ENCODE measurements around the gene SLAMF8. TPM values are rescaled to one million over a fixed set of nuclear protein-coding genes. Genes with fewer than 3 reads are reported as not detected.

The SLAMF8 gene
- total RNA-seq, 1 experiment from 2014 or later: not detected

DNA sequence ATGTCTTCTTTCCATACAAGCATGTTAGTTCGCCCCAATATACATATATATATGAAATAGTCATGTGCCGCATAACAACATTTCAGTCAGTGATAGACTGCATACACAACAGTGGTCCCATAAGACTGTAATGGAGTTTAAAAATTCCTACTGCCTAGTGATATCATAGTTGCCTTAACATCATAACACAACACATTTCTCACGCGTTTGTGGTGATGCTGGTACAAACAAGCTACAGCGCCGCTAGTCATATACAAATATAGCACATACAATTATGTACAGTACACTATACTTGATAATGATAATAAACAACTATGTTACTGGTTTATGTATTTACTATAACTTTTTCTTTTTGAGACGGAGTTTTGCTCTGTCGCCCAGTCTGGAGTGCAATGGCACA, 10.7 kb upstream of the SLAMF8 start:
- in situ Hi-C loops (cut with HindIII; ENCODE audit: low sequenced_read_pairs): no loop called here

GRCh38 chr1:159817276-159818041, 9.2 kb upstream of the SLAMF8 start:
- no peak for DNase-seq (ENCODE audit: low spot score)
- in situ Hi-C loops (cut with HindIII; ENCODE audit: low sequenced_read_pairs): no loop called here

More for the DNA sequence above, 10.7 kb upstream of the SLAMF8 start:
- DNase-seq (ENCODE audit: low spot score): no peak

GRCh38 chr1:159821171-159821867, 5.4 kb upstream of the SLAMF8 start:
- in situ Hi-C loops (cut with HindIII; ENCODE audit: low sequenced_read_pairs): no loop called here
- DNase-seq (ENCODE audit: low spot score): peak; percentile 78

GRCh38 chr1:159823406-159823805, 3.3 kb upstream of the SLAMF8 start:
- in situ Hi-C loops (cut with HindIII; ENCODE audit: low sequenced_read_pairs): no loop called here
- DNase-seq (ENCODE audit: low spot score): no peak

DNA sequence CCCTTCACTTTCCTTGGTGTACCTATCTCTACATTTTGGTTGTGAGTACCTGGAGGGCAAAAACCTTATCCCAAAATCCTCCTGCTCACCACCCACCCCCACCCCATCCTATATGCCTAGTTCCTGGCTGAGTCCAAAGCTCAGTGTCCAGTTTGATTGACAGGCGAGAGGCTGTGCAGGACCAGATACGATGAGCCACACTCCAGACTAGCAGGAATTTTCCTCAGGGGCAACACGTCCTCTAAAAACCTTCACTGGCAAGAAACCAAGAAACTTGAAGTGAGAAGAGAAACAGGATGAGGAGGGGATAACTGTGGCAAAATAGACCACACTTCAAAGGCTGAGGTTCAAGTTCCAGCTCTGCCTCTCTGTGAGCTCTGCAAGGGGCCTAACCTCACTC, 1.1 kb upstream of the SLAMF8 start:
- DNase-seq (ENCODE audit: low spot score): no peak
- in situ Hi-C loops (cut with HindIII; ENCODE audit: low sequenced_read_pairs): no loop called here

GRCh38 chr1:159827102-159827490, 423 bp downstream of the SLAMF8 start:
- in situ Hi-C loops (cut with HindIII; ENCODE audit: low sequenced_read_pairs): no loop called here
- no peak for DNase-seq (ENCODE audit: low spot score)

DNA sequence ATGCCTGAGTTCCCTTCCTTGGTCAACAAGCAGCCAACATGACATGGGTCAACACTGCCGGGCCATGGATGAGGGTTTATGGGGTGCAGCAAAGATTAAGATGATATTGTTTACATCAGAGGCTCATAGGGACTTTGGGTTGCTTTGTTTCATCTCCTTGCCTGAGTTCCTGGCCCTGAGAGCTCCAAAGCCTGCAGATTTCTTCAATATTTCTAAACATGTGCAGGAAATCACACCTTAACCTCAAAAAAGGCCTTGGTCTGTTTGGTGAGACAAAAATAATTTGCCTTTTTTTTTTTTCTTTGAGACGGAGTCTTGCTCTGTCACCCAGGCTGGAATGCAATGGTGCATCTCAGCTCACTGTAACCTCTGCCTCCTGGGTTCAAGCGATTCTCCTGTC, 876 bp downstream of the SLAMF8 start:
- in situ Hi-C loops (cut with HindIII; ENCODE audit: low sequenced_read_pairs): no loop called here
- no peak for DNase-seq (ENCODE audit: low spot score)

- in situ Hi-C loops (cut with HindIII; ENCODE audit: low sequenced_read_pairs): no loop called here
- DNase-seq (ENCODE audit: low spot score): no peak
Observed at GRCh38 chr1:159828176-159828575, 1.5 kb downstream of the SLAMF8 start.

DNA sequence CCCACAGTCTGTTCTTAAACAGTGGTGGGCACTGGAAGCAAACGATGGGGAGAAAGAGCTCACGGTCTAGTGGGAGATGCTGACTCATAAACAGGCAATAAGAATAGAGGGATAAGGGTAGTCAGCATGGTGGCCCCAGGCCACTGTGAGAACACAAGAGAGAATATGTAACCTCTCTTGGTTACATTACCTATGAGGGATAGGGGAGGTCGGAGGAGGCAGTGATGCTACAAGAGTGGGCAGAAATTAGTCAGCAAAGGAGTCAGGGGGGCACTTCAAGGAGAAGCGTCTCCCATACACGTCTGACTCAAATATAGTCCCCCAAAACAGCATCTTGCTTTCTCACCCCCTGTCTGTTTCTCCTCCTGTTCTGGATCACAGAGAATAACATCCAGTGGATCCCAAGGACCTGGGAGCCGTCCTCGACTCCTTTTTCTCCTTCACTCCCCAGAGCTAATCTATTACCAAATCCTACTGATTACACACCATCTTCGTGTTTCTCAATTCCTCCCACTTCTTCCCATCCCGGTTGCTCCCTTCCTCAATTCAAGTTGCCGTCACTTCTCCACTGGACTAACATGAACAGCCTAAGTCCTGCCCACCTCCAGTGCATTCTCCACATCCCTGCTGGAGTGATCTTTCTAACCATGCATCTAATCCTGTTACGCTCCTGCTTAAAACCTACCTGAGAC, 2.1 kb downstream of the SLAMF8 start:
- no peak for DNase-seq (ENCODE audit: low spot score)
- in situ Hi-C loops (cut with HindIII; ENCODE audit: low sequenced_read_pairs): no loop called here

GRCh38 chr1:159829273-159829634, 2.6 kb downstream of the SLAMF8 start:
- DNase-seq (ENCODE audit: low spot score): peak; percentile 6
- in situ Hi-C loops (cut with HindIII; ENCODE audit: low sequenced_read_pairs): no loop called here

DNA sequence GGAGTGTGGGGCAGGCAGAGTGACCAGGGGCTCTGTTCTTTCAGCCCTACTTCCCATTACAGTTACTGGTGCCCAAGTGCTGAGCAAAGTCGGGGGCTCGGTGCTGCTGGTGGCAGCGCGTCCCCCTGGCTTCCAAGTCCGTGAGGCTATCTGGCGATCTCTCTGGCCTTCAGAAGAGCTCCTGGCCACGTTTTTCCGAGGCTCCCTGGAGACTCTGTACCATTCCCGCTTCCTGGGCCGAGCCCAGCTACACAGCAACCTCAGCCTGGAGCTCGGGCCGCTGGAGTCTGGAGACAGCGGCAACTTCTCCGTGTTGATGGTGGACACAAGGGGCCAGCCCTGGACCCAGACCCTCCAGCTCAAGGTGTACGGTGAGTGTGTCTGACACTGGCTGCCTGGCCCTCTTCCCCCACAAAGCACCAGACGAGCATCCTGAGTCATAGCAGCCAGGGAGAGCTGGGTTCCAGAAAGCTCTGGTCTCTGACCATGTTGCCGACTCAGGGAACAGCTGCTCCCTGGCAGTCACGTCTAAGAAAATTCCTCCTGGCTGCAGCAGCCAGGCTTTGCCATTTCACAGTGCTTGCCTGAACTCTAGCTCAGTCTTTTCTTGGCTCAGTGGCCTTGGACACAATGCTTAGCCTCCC, 3.3 kb downstream of the SLAMF8 start:
- peak; percentile 7 for DNase-seq (ENCODE audit: low spot score)
- in situ Hi-C loops (cut with HindIII; ENCODE audit: low sequenced_read_pairs): no loop called here

GRCh38 chr1:159830722-159831121, 4.0 kb downstream of the SLAMF8 start:
- no peak for DNase-seq (ENCODE audit: low spot score)
- in situ Hi-C loops (cut with HindIII; ENCODE audit: low sequenced_read_pairs): no loop called here

- in situ Hi-C loops (cut with HindIII; ENCODE audit: low sequenced_read_pairs): no loop called here
- peak; percentile 30 for DNase-seq (ENCODE audit: low spot score)
Observed at GRCh38 chr1:159831412-159832141, 4.9 kb downstream of the SLAMF8 start.

DNA sequence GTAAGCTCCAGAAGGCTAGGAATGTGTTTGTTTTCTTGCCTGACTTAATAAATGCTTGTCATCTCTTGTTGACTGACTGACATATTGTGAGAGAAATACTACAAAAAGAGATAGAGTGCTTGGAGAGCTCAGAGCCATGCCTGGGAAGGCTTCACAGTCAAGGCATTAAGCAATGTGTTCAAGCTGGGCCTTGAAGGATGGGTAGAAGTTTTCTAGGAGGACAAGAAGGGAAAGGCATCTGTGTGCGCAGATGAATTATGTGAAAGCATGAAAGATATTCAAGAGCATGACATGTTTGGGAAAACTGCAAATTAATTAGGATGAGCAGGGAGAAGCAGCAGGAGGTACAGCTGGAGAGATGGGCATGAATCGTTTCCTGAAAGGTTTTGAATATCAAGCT, 5.6 kb downstream of the SLAMF8 start:
- in situ Hi-C loops (cut with HindIII; ENCODE audit: low sequenced_read_pairs): no loop called here
- DNase-seq (ENCODE audit: low spot score): no peak

- no peak for DNase-seq (ENCODE audit: low spot score)
- in situ Hi-C loops (cut with HindIII; ENCODE audit: low sequenced_read_pairs): no loop called here
Observed at GRCh38 chr1:159835356-159835755, 8.7 kb downstream of the SLAMF8 start.

DNA sequence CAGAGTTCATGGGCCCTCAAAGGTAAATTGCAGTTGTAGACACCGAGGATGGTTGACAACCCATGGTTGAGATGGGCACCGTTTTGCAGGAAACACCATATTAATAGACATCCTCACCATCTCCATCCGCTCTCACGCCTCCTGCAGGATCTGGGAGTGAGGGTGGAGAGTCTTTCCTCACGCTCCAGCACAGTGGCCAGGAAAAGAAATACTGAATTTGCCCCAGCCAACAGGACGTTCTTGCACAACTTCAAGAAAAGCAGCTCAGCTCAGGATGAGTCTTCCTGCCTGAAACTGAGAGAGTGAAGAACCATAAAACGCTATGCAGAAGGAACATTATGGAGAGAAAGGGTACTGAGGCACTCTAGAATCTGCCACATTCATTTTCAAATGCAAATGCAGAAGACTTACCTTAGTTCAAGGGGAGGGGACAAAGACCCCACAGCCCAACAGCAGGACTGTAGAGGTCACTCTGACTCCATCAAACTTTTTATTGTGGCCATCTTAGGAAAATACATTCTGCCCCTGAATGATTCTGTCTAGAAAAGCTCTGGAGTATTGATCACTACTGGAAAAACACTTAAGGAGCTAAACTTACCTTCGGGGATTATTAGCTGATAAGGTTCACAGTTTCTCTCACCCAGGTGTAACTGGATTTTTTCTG, 9.3 kb downstream of the SLAMF8 start:
- DNase-seq (ENCODE audit: low spot score): no peak
- in situ Hi-C loops (cut with HindIII; ENCODE audit: low sequenced_read_pairs): no loop called here

DNA sequence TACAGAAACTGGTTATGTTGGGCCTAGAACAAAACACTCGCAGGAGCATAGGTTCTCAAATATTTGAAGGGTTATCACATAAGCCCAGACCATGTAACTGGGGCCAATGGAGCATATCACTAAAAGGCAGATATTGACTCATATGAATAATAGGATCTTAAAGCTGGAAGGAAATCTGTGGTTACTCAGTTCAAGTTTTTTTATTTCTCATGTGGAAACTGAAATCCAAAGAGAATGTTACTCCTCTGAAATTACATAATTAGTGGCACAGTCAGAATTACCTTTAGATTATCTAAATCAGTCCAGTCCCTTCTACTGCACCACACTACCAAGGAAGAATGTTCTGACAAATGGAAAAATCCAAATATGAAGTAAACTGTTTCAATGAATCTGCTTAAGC, 12.0 kb downstream of the SLAMF8 start:
- no peak for DNase-seq (ENCODE audit: low spot score)
- in situ Hi-C loops (cut with HindIII; ENCODE audit: low sequenced_read_pairs): no loop called here

DNA sequence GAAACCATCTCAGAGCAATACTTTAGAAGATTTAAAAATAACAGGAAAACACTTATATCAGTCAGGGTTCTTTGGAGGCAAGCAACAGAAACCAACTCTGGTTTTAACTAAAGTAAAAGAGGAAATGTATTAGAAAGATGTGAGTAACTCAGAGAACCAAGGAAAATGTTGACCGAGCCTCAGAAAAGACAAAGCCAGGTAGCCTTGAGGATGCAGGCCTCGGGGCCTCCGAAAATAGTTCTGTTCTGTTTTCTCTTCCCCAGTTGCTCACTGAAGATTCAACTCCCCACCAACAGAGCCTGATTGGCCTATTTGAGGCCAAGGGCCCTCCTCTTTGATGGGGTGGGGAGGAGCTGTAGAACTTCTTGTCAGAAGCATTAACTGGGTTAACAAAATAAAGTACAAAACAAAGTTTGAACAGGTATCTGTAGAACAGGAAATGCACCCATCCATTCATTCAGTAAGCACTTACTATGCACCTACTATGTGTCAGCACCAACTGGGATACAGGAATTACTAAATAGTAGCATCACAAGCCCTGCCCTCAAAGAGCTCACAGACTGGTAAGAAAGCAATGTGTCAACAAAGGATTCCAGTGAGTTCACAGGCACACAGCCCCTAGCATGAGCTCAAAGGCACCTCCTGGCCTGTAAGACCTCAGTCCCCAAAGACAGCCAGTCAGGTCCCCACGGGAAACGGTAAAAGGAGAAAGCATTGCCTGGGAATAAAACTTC, 12.6 kb downstream of the SLAMF8 start:
- DNase-seq (ENCODE audit: low spot score): no peak
- in situ Hi-C loops (cut with HindIII; ENCODE audit: low sequenced_read_pairs): no loop called here

Data from G401 (cell line).